BE2C (cell line): ENCODE results near the gene PLEKHB2.

Source experiments
- DNase-seq: peaks from one replicate; pipeline ENCODE4 v3.0.0-alpha.2; 2020
- H3K27me3 ChIP-seq: fragments of 250-450 bp; sonication (Bioruptor Pico); 2 replicates; pipeline ENCODE4 v1.5.1; 2020; ENCODE audit warnings: mild to moderate bottlenecking
- H3K36me3 ChIP-seq: fragments of 250-450 bp; sonication (Bioruptor Pico); 2 replicates; pipeline ENCODE4 v1.5.1; 2020; ENCODE audit warnings: mild to moderate bottlenecking
- H3K4me1 ChIP-seq: fragments of 250-450 bp; sonication (Bioruptor Pico); 2 replicates; pipeline ENCODE4 v1.5.1; 2020
- H3K4me3 ChIP-seq: 2 replicates; pipeline ENCODE4 v1.5.1; 2011; ENCODE audit warnings: low read depth, low read length
- H3K9me3 ChIP-seq: fragments of 250-450 bp; sonication (Bioruptor Pico); 2 replicates; pipeline ENCODE4 v1.5.1; 2020
- CTCF ChIP-seq: IDR thresholded peaks from 2 replicates; pipeline ENCODE4 v1.5.1; 2012; ENCODE audit warnings: mild to moderate bottlenecking, low read depth, low read length

Gene PLEKHB2

GRCh38 chr2:131093006-131093695, 12.0 kb upstream of the PLEKHB2 start, which contains the start of gene FAM168B:
TSS of gene FAM168B (minus strand) at chr2:131093460. CDS start at chr2:131082646, 10,814 bp downstream.
- no peaks in the 10 kb centered on the region for H3K9me3 ChIP-seq
- H3K36me3 ChIP-seq = no peaks in the 10 kb centered on the region
- H3K27me3 ChIP-seq = no peaks in the 10 kb centered on the region
- no peaks in the 10 kb centered on the region for H3K4me1 ChIP-seq
- peak within 1 kb of the TSS; percentile 70 for H3K4me3 ChIP-seq
- peak; percentile 83 for DNase-seq
- TF ChIP-seq CTCF = no peak

- H3K27me3 ChIP-seq = no peaks in the 10 kb centered on the region
- H3K36me3 ChIP-seq = no peaks in the 10 kb centered on the region
- TF ChIP-seq CTCF = no peak
- DNase-seq = peak; percentile 63
- peak overlapping the region; percentile 68 for H3K4me3 ChIP-seq
- H3K4me1 ChIP-seq = no peaks in the 10 kb centered on the region
- H3K9me3 ChIP-seq = no peaks in the 10 kb centered on the region
Measured at GRCh38 chr2:131093696-131094462, 11.3 kb upstream of the PLEKHB2 start.

DNA sequence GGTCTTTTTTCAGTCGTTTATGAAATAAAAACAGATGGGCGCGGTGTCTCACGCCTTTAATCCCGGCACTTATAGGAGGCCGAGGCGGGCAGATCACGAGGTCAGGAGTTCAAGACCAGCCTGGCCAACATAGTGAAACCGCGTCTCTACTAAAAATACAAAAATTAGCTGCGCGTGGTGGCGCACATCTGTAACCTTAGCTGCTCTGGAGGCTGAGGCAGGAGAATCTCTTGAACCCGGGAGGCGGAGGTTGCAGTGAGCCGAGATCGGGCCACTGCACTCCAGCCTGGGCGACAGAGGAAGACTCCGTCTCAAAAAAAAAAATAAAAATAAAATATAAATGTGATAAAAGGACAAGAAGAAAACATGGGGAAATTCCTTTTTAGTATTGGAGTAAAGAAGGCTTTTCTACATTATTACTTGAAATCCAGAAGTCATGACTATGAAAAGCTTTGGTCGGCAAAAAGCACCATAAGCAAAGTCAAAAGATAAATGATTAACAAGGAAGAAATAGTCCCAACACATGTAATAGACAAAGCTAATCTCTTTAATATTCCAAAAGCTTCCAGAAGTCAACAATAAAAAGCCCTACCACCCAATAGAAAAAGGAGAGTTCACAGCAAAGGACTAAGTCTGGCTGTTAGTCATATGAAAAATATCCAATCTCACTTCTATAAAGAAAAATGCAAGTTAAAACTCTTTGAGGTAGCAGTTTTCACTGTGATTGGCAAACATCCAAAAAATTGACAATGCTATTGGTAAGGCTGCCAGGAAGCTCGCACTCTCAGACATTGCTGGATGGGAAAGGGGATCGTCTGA, 10.5 kb upstream of the PLEKHB2 start:
- TF ChIP-seq CTCF = no peak
- Histone ChIP-seq H3K4me3 (no peak overlapping the region), H3K9me3 (no peaks in the 10 kb centered on the region), H3K36me3 (no peaks in the 10 kb centered on the region), H3K4me1 (no peaks in the 10 kb centered on the region), H3K27me3 (no peaks in the 10 kb centered on the region)
- DNase-seq = no peak

- Histone ChIP-seq H3K4me3 (no peak overlapping the region), H3K4me1 (no peaks in the 10 kb centered on the region), H3K27me3 (no peaks in the 10 kb centered on the region), H3K9me3 (no peaks in the 10 kb centered on the region), H3K36me3 (no peaks in the 10 kb centered on the region)
- DNase-seq = no peak
- no peak for TF ChIP-seq CTCF
Measured at GRCh38 chr2:131103165-131103564, 2.0 kb upstream of the PLEKHB2 start.

DNA sequence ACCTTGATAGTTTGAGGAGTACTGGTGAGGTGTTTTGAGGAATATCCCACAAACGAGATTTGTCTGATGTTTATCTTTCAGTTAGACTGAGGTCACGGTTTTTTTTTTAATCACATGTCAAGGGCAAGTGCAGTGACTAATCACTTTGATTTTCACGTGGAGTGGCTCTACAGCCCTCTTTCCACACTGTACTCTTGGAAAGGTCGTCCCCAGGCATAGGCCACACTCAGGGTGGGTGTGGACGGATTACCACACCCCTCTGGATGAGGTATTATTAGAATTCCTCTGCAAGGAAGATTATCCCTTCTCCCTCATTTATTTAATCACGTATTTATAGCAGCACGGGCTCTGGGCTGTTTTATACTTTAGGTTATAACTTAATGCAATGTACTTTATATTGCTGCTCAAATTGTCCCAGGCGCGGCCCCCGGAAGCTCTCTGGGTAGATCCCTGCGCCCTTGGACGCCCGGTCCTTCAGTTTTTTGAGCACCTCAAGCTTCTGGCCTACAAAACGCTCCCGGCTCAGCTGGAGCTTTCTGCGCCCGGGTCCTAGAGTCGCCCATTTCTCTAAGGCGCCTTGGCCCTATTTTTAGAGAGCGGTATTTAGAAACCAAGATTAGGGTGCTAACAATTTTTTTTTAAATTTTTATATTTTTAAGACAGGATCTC, 515 bp upstream of the PLEKHB2 start:
- H3K27me3 ChIP-seq = no peaks in the 10 kb centered on the region
- no peaks in the 10 kb centered on the region for H3K36me3 ChIP-seq
- no peak for TF ChIP-seq CTCF
- no peaks in the 10 kb centered on the region for H3K9me3 ChIP-seq
- H3K4me3 ChIP-seq = peak overlapping the region; percentile 76
- H3K4me1 ChIP-seq = no peaks in the 10 kb centered on the region
- DNase-seq = no peak
